HG03469 (cell line): Measurements from ENCODE around the gene TFB2M.
"Not testable (repeated sequence)": the region's sequence is repeated elsewhere in the genome, so short reads cannot be mapped to it uniquely, and the experiment has no call there.

ENCODE experiments used
- ATAC-seq: cut with Tn5 transposase; IDR thresholded peaks from one replicate; pipeline ENCODE4 v1.9.1; 2021; ENCODE audit warnings: mild to moderate bottlenecking, moderate library complexity, moderate number of reproducible peaks; ENCODE audit not compliant: unreplicated experiment

Gene TFB2M, protein sequence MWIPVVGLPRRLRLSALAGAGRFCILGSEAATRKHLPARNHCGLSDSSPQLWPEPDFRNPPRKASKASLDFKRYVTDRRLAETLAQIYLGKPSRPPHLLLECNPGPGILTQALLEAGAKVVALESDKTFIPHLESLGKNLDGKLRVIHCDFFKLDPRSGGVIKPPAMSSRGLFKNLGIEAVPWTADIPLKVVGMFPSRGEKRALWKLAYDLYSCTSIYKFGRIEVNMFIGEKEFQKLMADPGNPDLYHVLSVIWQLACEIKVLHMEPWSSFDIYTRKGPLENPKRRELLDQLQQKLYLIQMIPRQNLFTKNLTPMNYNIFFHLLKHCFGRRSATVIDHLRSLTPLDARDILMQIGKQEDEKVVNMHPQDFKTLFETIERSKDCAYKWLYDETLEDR

DNA sequence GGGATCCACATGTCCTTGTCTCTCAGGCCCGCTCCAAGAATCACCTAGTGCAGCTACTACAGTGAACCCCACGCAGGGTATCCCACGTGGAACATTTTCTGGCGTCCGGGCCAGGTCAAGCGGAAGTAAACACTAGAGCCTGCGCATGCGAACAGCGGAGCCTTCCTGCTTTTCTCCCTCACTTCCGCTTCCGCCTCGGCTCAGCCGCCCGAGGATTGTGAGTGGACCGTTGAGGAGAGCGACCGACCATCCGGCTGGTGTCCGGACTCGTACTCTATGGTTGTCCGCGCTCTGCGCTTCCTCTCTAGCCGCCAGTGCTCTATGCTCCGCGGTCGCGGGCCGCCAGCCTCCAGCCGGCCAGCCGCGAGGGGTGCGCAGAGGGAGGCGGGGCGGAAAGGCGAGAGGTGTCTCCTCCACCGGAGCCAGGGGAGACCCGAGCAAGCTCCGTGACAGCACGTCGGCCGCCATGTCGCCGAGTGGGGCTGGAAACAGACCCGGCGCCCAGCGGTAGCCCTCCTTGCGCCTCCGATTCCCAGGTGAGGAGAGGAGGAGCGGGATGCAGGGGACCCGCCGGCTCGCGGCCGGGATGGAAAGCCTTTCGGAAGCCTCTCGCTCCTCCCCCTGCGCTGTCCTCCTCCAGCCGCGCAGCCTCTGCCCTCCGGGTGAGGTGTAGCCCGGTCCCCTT lies at the start of gene TFB2M, which contains the start of gene CNST:
Gene TFB2M (minus strand): TSS at position 134 of the 685 bp plus-strand sequence. CDS start 123 bp downstream, at position 11.
Gene CNST (plus strand): TSS at position 329 of the 685 bp plus-strand sequence. CDS start 25,107 bp downstream, outside the sequence.
- ATAC-seq, result peak; percentile 94

DNA sequence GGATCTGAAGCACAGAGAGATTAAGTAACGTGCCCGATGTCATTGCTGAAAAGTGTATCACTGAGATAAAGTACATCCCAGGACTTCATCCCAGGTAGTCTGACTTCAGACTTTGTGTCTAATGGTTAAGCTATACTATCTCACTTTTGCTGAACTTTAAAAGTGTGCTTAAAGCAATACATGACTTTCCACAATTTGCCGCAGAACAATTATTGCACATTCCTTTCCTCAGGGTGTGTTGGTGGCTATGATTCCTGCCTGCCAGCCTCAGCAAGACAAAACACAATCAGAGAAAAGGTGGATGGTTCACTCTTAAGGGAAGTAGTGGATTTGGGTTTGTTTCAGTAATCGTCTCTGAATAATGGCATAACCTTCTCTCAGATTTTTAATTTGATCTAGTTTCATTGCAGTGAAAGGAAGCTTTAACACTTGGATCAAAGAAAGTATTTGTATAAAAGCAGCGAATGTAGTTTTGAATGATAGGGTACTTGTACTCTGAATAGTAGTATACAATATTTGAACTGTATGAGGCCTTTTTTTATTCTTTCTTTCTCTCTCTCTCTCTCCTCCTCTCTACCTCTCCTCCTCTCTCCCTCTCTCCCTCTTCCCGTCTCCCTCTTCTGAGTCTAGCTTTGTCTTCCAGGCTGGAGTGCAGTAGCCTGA lies 47.2 kb upstream of the TFB2M start:
- no peak for ATAC-seq

DNA sequence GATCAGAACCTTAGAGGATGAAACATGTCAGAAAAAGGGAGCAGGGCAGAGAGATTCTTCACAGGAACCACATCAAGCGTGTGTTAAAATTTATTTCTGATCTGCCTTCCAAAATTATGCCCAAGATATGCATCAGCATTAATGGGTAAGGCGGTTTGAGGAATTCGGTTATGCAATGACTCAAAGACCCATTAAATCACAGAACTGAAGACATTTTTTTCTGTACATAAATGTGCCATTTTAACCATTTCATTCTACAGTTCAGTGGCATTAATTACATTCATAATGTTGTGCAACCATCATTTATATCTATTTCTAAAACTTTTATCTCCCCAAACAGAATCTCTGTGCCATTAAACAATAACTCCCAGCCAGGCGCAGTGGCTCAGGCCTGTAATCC lies 43.6 kb upstream of the TFB2M start:
- ATAC-seq, result no peak

DNA sequence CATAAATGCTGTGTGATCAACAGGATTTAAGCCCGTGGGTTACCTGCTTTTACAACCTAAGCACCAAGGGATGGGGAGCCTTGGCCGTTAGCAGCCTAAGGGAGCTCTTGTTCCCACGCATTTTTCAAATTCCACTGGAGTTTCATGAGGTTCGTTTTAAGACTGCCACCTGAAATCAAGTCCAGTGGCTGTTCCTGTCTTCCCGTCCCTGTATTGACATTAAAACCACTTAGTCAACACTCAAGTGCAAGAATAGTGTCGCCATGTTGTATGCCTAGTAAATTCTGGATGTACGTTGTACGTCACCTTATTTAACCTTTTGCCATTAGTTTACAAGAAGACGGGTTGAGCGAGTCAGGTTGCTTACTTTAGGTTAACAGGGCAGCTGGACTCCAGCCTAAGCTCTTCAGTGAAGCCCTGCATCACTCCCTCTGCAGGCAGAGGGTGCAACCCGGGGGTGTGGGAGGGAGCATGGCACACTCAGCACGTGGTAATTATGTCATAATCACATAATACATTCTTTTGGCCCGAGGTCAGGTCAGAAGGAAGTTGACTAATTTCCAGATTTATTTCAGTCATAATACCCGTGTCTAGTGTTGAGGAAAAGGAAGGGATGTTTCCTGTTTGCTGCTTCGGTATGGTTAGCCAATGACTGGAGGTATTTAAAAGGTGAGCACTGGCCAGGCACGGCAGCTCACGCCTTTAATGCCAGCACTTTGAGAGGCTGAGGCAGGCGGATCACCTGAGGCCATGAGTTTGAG lies 42.7 kb upstream of the TFB2M start:
- no peak for ATAC-seq

DNA sequence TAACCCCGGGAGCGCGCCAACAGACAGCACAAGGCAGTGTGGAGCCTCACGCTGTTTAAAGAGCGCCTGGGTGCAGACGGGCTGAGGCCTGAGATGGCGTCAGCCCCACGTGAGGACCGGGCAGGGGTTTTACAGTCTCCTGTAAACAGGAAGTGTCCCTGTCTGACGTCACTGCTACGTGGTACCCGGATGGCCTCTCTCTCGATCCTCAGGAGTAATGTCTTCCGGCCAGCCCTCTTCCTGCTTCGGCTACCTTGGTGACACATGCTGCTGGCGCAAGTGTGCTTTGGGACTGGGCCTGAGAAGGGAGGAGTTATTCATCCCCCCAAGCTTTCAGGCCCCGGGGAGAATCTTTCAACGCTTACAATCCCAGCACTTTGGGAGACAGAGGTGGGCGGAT lies 41.4 kb upstream of the TFB2M start:
- ATAC-seq, result no peak

DNA sequence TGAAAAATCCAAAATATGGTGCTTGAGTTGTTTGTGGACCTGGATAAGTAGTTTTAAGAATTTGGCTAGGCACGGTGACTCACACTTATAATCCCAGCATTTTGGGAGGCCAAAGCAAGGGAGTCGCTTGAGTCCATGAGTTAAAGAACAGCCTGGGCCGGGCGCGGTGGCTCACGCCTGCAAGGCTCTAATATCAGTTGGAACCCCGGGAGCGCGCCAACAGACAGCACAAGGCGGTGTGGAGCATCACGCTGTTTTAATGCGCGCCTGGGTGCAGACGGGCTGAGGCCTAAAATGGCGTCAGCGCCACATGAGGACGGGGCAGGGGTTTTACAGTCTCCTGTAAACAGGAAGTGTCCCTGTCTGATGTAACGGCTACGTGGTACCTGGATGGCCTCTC lies 39.2 kb upstream of the TFB2M start:
- not testable (repeated sequence) for ATAC-seq

DNA sequence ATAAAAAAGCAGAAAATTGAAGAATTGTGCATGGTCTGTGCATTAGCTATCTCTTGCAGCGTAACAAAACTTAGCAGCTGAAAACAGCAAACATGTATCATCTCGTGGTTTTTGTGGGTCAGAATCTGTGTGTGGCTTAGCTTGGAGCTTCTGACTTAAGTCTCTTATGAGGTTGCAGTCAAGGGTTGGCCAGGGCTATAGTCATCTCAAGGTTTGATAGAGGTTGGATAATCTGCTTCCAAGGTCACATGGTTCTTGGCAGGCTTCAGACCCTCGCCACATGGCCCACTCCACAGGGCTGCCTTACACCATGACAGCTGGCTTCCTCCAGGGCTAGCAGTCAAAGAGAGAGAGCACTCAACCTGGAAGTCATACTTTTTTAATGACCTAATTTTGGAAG lies 36.1 kb upstream of the TFB2M start:
- no peak for ATAC-seq

DNA sequence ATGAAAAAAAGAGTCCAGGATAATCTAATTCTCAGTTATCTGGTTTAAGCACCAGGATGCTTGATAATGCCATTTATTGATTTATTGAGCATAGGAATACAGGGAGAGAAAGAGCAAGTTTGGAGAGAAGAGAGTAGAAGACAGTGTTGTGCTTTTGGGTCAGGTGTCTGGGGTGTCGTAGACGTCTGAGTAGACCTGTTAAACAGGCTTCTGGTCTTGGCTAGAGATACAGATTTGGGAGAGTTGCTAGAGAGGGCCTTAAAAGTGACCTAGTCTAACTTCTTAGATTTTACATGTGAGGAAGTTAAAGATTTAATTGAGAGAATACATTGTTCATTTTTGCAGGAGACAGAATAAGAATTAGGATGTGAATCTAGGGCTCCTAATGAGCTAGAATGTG lies 34.5 kb upstream of the TFB2M start:
- ATAC-seq, result no peak

DNA sequence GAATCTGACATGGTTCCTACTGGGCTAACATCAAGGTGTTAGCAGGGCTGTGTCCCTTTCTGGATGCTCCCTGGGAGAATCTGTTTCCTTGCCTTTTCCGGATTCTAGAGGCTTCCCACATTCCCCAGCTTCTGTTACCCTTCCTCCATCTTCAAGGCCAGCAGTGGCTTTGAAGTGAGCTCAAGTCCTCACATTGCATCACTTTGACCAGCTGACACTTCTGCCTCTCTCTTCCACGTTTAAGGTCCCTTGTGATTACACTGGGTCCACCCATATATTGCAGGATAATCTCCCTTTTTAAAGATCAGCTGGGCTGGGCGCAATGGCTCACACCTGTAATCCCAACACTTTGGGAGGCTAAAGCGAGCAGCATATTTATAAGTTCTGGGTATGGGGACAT lies 33.3 kb upstream of the TFB2M start:
- ATAC-seq, result no peak

DNA sequence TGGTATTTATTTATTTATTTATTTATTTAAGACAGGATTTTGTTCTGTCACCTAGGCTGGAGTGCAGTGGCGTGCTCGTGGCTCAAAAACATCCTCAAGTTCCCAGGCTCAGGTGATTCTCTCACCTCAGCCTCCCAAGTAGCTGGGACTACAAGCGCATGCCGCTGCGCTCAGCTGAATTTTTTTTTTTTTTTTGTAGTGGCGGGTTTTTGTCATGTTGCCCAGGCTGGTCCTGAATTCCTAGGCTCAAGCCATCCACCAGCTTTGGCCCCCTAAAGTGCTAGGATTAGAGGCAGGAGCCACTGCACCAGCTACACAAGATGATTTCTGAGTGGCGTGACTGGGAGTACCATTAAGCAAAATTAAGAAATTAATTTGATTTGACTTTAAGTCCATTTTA lies 31.9 kb upstream of the TFB2M start:
- no peak for ATAC-seq

DNA sequence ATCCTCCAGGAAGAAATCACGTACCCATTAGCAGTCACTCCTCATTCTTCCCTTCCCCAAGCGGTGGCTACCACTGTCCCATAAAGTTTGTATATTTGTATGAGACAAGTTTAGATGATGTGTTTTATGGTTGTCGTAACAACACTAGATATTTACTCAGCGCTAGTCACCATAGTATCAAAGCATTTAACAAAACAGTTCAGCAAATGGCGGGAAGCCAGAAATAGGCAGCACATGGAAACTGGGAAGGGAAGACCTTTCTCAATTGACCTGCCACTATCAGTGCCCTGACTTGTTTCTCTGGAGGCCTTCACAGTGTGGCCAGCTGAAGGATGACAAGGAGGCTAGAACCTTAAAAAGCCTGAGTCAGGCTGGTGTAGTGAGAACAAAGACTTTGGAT lies 31.3 kb upstream of the TFB2M start:
- no peak for ATAC-seq

DNA sequence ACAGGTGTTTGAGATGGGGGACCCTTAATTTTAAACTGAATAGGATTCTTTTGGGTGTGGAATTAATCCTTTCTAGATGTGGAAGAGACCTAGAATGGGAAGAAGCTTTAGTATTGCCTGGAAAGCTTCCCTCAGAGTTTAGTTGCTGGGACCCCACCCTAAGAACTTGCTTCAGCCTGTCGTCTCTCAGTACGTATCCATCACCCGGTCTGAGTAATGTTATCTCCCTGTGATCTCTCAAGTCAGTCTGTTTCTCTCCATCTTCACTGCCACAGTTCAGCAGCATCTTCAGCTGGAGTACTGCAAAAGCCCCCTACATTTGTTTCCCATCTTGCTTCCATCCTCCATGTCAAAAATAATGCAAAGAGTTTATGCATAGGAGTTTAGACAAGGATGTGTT lies 29.1 kb upstream of the TFB2M start:
- no peak for ATAC-seq

DNA sequence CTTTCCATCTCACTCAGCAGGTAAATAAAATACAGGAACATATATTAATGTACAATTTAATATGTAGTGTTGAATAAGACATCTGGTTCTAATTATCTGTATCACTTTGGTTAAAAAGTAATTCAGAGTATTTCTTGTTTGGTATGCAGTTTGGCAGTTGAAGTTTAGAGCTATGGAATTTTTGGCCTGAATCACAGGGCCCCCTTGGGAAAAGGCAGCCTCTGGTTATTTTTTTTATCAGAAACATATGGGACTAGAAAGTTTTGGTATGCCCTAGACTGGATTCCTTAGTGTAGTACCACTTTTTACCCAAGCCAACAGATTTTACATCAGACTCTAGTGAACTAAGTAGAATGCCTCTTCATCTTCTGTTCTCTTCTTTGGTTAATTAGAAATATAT lies 26.6 kb upstream of the TFB2M start:
- ATAC-seq, result no peak

DNA sequence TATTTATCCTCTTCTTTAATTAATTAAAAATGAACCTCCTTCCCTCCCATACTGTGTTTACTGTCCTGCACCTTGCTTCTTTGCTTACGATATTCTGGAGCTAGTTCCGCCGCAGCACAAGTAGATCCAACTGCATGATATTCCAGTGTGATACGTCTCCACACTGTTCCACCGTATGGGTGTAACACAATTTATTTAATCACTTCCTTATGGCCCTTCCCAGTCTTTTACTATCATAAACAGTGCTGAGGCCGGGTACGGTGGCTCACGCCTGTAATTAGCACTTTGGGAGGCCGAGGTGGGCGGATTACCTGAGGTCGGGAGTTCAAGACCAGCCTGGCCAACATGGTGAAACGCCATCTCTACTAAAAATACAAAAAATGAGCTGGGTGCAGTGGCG lies 25.9 kb upstream of the TFB2M start:
- ATAC-seq, result no peak

DNA sequence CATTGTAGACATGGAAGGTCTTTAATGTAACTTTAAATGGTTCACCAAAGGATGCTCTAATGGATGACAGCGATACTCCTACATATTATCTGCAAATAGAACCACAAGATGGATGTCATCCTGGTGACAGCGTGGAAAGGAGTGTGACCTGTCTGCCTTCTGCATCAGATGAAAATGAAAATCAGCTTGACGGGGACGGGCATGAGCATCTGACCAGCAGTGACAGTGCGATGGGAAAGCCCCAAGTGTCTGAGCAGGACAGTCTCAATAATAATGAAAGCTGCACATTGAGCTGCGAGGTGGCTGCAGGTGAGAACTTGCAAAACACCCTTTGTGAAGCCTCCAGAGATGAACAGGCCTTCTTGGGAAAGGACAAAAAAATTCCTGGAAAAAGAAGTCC lies 25.4 kb upstream of the TFB2M start:
- ATAC-seq, result peak; percentile 78

DNA sequence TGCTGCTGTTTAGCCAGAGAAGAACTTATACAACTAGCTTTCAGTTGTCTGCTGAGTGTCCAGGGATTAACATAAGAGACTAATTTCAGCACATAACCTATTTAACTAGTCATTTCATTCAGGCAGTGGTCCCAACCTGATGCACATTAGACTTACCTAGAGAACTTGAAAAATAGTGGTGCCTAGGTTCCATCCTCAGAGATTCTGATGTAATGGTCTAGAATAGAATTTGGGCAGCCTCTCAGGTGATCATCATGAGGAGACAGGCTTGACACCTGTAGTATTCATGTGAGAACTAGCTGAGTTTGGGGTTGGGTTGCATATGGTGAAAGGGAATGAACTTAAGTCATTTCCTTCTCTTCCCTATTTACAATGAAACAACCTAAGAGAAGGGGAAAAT lies 25.0 kb upstream of the TFB2M start:
- peak; percentile 19 for ATAC-seq

DNA sequence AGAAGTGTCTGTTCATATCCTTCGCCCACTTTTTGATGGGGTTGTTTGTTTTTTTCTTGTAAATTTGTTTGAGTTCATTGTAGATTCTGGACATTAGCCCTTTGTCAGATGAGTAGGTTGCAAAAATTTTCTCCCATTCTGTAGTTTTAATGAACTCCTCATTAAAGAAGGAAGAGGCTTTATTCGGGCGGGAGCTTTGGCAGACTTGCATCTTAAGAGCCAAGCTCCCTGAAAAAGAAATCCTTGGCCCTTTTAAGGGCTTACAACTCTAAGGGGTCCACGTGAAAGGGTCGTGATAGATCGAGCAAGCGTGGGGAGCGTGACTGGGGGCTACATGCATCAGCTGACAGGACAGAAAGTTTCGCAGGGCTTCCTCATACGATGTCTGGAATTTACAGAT lies 23.9 kb upstream of the TFB2M start:
- not testable (repeated sequence) for ATAC-seq

DNA sequence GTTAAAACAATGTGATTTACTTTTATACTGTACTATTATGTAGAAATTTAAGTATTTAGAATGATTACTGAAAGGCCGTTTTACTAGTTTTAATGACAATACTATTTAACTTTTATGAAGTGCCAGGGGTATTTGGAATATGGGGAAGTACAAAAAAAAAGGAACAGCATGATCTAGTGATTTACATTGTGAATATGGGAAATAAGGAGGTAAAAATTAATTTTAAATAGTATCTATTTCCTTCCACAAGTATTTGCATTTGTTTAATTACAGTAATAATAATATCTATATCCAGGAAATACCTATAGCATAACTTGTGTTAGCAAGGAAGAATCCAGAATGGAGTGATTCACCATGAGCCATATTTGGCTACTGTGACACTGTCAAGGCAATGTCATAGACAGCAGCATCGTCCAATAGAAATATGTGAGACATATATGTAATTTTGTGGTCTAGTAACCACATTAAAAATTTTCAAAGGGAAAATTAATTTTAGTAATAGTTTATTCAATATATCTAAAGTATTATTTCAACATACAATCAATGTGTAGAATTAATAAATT lies 22.2 kb upstream of the TFB2M start:
- no peak for ATAC-seq

DNA sequence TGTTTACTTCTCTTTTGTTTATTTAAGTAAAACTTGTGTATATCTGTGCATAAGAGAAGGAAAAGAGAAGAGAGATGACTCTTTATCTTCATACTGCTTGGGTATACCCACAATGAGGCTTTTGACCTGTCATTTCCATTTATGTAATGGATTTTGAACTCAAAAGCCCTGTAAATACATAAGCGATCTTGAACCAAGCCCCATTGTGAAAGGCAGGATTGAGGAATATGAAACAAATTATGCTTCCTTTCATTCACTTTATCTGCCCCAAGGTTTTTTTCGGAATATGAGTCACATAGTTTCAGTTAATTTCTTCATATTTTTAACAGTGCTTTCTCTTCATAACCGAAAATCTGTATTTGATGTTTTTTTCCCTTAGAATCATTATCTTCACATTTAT lies 21.5 kb upstream of the TFB2M start:
- no peak for ATAC-seq

DNA sequence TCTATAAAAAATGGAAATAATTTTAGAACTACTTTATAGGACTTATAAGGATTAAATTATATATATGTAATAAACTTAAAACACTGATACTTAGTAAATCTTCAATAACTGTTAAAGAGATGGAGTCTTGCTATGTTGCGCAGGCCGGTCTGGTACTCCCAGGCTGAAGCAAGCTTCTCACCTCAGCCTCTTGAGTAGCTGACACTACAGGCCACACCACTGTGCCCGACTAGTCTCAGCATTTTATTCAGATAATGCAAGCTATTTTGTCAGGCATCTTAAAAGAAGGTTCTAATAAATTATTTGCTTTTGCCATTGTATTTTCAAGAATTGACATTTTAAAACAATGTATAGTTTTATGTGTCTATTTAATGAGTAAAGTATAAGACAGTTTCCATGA lies 21.0 kb upstream of the TFB2M start:
- no peak for ATAC-seq
